IMR-90 (cell line): ENCODE results near the gene SLC6A9. TPM values are rescaled to one million over a fixed set of nuclear protein-coding genes. Genes with fewer than 3 reads are reported as not detected.

ENCODE experiments used
- ATAC-seq: fragments of 200-7000 bp; cut with Tn5 transposase; 2 replicates; pipeline ENCODE4 v1.9.1; 2020; ENCODE audit warnings: low read depth, mild to moderate bottlenecking, moderate library complexity
- BruUV-seq: library from RNA; stranded (reverse); fragments of 400-500 nt; replicated peaks from 2 replicates; lab custom pipeline; 2021; lab: Mats Ljungman, UMichigan
- CTCF ChIA-PET: fragments of 300-600 bp; formaldehyde crosslinking; extraction: SDS; loops from one replicate; lab custom pipeline; 2021; ENCODE audit warnings: antibody characterized with exemption; lab: Yijun Ruan, JAX
- POLR2A ChIA-PET: fragments of 300-600 bp; sonication (Branson Sonifier 250); formaldehyde crosslinking; loops from one replicate; lab custom pipeline; 2022; ENCODE audit warnings: antibody characterized with exemption; ENCODE audit not compliant: unreplicated experiment; lab: Charles Lee
- DNase-seq: peaks from one replicate; pipeline ENCODE4 v3.0.0; 2013
- H2AFZ ChIP-seq: replicated peaks from 2 replicates; pipeline ENCODE3; 2013; ENCODE audit warnings: low read length, mild to moderate bottlenecking; ENCODE audit not compliant: poor library complexity
- H2AK5ac ChIP-seq: 2 replicates; pipeline ENCODE4 v1.6.1; 2013; ENCODE audit warnings: low read depth, low read length, inconsistent platforms
- H2AK9ac ChIP-seq: replicated peaks from 2 replicates; pipeline ENCODE3; 2013; ENCODE audit warnings: mild to moderate bottlenecking, low read depth, low read length, moderate library complexity; ENCODE audit not compliant: poor library complexity
- H2BK120ac ChIP-seq: 2 replicates; pipeline ENCODE4 v1.6.1; 2013; ENCODE audit warnings: low read depth, low read length, inconsistent platforms
- H2BK15ac ChIP-seq: 3 replicates; pipeline ENCODE4 v1.6.1; 2013; ENCODE audit warnings: low read depth, low read length, inconsistent platforms
- H2BK20ac ChIP-seq: 2 replicates; pipeline ENCODE4 v1.6.1; 2013; ENCODE audit warnings: low read depth, mild to moderate bottlenecking, inconsistent platforms, low read length, moderate library complexity
- H2BK5ac ChIP-seq: 2 replicates; pipeline ENCODE4 v1.6.1; 2013; ENCODE audit warnings: mild to moderate bottlenecking, low read depth, low read length, inconsistent platforms; ENCODE audit not compliant: poor library complexity, severe bottlenecking
- H3K14ac ChIP-seq: replicated peaks from 2 replicates; pipeline ENCODE4 v1.6.1; 2013; ENCODE audit warnings: low read depth, low read length, inconsistent platforms
- H3K18ac ChIP-seq: 2 replicates; pipeline ENCODE4 v1.6.1; 2013; ENCODE audit warnings: low read depth, low read length, control low read depth
- H3K23ac ChIP-seq: 2 replicates; pipeline ENCODE4 v1.6.1; 2013; ENCODE audit warnings: low read depth, low read length, inconsistent platforms
- H3K27ac ChIP-seq: 2 replicates; pipeline ENCODE4 v1.5.1; 2013; ENCODE audit warnings: mild to moderate bottlenecking, control low read depth, low read length; ENCODE audit not compliant: insufficient read depth
- H3K27me3 ChIP-seq: 2 replicates; pipeline ENCODE4 v1.6.1; 2013; ENCODE audit warnings: low read length; ENCODE audit not compliant: control insufficient read depth, insufficient read depth
- H3K36me3 ChIP-seq: 2 replicates; pipeline ENCODE4 v1.6.1; 2013; ENCODE audit warnings: low read length, mixed read lengths; ENCODE audit not compliant: control insufficient read depth, insufficient read depth
- H3K4ac ChIP-seq: 2 replicates; pipeline ENCODE4 v1.6.1; 2013; ENCODE audit warnings: low read depth, low read length, inconsistent platforms
- H3K4me1 ChIP-seq: 2 replicates; pipeline ENCODE4 v1.6.1; 2013; ENCODE audit warnings: low read length, mixed read lengths; ENCODE audit not compliant: control insufficient read depth, insufficient read depth
- H3K4me2 ChIP-seq: 2 replicates; pipeline ENCODE4 v1.6.1; 2013; ENCODE audit warnings: low read depth, mild to moderate bottlenecking, control low read depth, low read length, moderate library complexity
- H3K4me3 ChIP-seq: 2 replicates; pipeline ENCODE4 v1.5.1; 2013; ENCODE audit warnings: low read depth, mild to moderate bottlenecking, control low read depth, low read length, moderate library complexity; ENCODE audit not compliant: insufficient read depth
- H3K56ac ChIP-seq: 2 replicates; pipeline ENCODE4 v1.6.1; 2013; ENCODE audit warnings: low read length, inconsistent platforms; ENCODE audit not compliant: insufficient read depth; ENCODE audit errors: extremely low read depth
- H3K79me1 ChIP-seq, 2 experiments: 2 replicates each; pipeline ENCODE4 v1.6.1; 2013; ENCODE audit warnings: low read length in 2 of 2, inconsistent platforms in 1 of 2, low read depth in 1 of 2
- H3K9ac ChIP-seq: 2 replicates; pipeline ENCODE4 v1.6.1; 2013; ENCODE audit warnings: low read depth, low read length, control low read depth
- H3K9me1 ChIP-seq: 2 replicates; pipeline ENCODE4 v1.6.1; 2013; ENCODE audit warnings: low read length, inconsistent platforms; ENCODE audit not compliant: insufficient read depth
- H3K9me3 ChIP-seq: 2 replicates; pipeline ENCODE4 v1.6.1; 2013; ENCODE audit warnings: low read length; ENCODE audit not compliant: control insufficient read depth, insufficient read depth
- H4K20me1 ChIP-seq: 2 replicates; pipeline ENCODE4 v1.6.1; 2013; ENCODE audit warnings: low read length, inconsistent platforms; ENCODE audit not compliant: insufficient read depth
- H4K5ac ChIP-seq: 2 replicates; pipeline ENCODE4 v1.6.1; 2013; ENCODE audit warnings: mild to moderate bottlenecking, low read depth, low read length, control low read depth
- H4K8ac ChIP-seq, 2 experiments: 2 replicates each; pipeline ENCODE4 v1.6.1; 2013; ENCODE audit warnings: low read depth in 2 of 2, low read length in 2 of 2, control low read depth in 1 of 2, inconsistent platforms in 1 of 2
- H4K91ac ChIP-seq: 2 replicates; pipeline ENCODE4 v1.6.1; 2013; ENCODE audit warnings: low read depth, low read length, inconsistent platforms; ENCODE audit not compliant: insufficient read depth
- BHLHE40 ChIP-seq: fragments of 150-350 bp; IDR thresholded peaks from 2 replicates; pipeline ENCODE4 v1.6.1; 2016; ENCODE audit warnings: mild to moderate bottlenecking, low read depth, low read length
- CEBPB ChIP-seq: IDR thresholded peaks from 2 replicates; pipeline ENCODE4 v1.6.1; 2012; ENCODE audit warnings: low read depth, low read length, improper control_type of control experiment
- FOS ChIP-seq: fragments of 150-350 bp; IDR thresholded peaks from 2 replicates; pipeline ENCODE4 v1.6.1; 2016; ENCODE audit warnings: low read depth, low read length
- WGBS, 2 experiments: methylation state at CpG; one replicate each; pipeline versions ENCODE4 v1.1.5 to v1.1.7; 2013; ENCODE audit warnings: missing lambda C conversion rate in 2 of 2; ENCODE audit not compliant: insufficient read length in 1 of 2; ENCODE audit errors: extremely low coverage in 2 of 2; 5-methylcytosine and 5-hydroxymethylcytosine counted together
- dilution Hi-C: fragments of 300-500 bp; cut with HindIII; formaldehyde crosslinking; loops from one replicate; pipeline ENCODE4 v1.14.3; 2018; ENCODE audit warnings: low sequenced_read_pairs; ENCODE audit not compliant: unreplicated experiment
- in situ Hi-C: fragments of 300-500 bp; cut with MboI; formaldehyde crosslinking; loops from 3 replicates; pipeline ENCODE4 v1.14.3; 2019; ENCODE audit warnings: low sequenced_read_pairs, inconsistent platforms, mixed read lengths
- intact Hi-C: fragments of 100-400 bp; cut with micrococcal nuclease; formaldehyde crosslinking; loops from 2 replicates; pipeline ENCODE4 v1.10.0; 2022
- polyA plus RNA-seq, 3 experiments: library from polyadenylated mRNA; depleted of rRNA; stranded (reverse); fragments of >200 nt; gene quantifications; 2 replicates each; pipeline ENCODE4 v1.2.3, GENCODE V29; 2012; ENCODE audit warnings: low replicate concordance in 1 of 3
- total RNA-seq: library from RNA; depleted of rRNA; stranded (reverse); fragments of >200 nt; gene quantifications from 2 replicates; pipeline ENCODE4 v1.2.3, GENCODE V29; 2012

Gene SLC6A9
- total and polyA plus RNA-seq, 2 of the 4 experiments (the other 2 are of a cell fraction), result 2.0 to 6.6 TPM

DNA sequence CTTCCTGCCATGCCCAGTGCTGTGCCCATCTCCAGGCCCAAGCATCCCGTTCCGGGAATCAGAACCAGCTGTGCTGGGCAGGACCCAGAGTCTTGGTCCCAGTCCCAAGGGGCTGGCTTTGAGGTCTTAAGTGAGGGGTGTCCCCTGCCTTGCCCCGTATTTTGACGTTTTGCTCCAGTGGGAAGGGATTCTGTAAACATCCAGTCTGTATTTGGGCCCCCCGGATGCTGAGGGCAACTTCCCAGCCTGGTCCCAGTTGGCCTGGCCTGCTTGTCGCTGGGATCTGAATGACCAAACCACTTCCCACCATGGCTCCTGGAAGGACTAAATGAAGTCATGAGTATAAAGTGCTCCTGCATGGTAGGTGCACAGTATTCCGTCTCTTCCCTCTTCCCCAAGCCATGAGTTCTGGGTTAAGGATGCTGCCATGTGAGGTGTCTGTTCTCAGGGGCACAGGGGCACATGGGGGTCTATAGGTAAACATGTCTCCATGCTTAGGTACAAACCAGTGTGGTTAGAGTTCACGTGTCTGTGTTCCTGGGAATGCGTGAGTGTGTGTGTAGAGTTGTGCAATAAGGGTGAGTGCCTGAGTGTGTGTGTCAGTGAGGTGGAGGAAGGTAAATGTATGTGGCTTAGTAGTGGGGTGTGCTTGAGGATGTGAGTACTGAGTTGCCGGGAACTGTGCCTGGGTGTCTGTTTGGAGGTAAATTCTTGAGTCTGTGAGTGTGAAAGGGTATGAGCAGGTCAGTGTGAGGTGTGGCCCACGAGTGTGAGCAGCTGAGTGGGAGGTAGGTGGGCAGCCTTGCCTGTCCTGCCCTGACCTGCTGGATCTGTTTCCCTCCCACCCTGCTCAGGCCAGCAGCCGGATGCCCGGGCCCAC lies 50.8 kb downstream of the SLC6A9 start:
- 0 out of 2 replicates have a peak, but pooled peaks have one; percentile 10 for TF ChIP-seq BHLHE40
- TF ChIP-seq CEBPB, result peak; percentile 97
- no peak for TF ChIP-seq FOS

More for the DNA sequence above, 50.8 kb downstream of the SLC6A9 start:
- WGBS, 2 experiments, result 60% methylated on average over 1 of the region's 13 CpGs; no CpG with 5 or more reads in 1 of the 2 experiments
- Histone ChIP-seq H4K8ac (peak overlapping the region; percentile 65 to 79), H4K20me1 (peaks cover 55% of the 10 kb centered on the region), H3K4me3 (peak overlapping the region; percentile 72), H2AK9ac (peak overlapping the region; percentile 100), H3K27me3 (no peaks in the 10 kb centered on the region), H3K27ac (peak overlapping the region; percentile 86), H3K79me1 (peaks cover 47 to 83% of the 10 kb centered on the region in 2 experiments; a peak in 3 of 4 replicates), H4K91ac (peak overlapping the region; percentile 90), H3K18ac (no peak overlapping the region), H2AK5ac (peak overlapping the region; percentile 76), H3K4me2 (peak overlapping the region; percentile 96), H3K4me1 (peaks cover 21% of the 10 kb centered on the region), H2BK5ac (peak overlapping the region; percentile 69), H3K9ac (peak overlapping the region; percentile 75), H2BK20ac (no peak overlapping the region), H3K23ac (peak overlapping the region; percentile 81), H2AFZ (peak overlapping the region; percentile 91), H3K9me3 (no peaks in the 10 kb centered on the region), H3K56ac (0 out of 2 replicates have a peak overlapping the region, but pooled peaks have one; percentile 39), H3K14ac (peak overlapping the region; percentile 88), H2BK120ac (peak overlapping the region; percentile 20; the same call in 1 of the 2 replicates), H2BK15ac (peak overlapping the region; percentile 69; the same call in 1 of the 3 replicates), H3K36me3 (peaks cover 47% of the 10 kb centered on the region), H4K5ac (no peak overlapping the region), H3K4ac (peak overlapping the region; percentile 95), H3K9me1 (peaks cover 41% of the 10 kb centered on the region)
- dilution Hi-C loops (no loop called here), intact Hi-C loops (no loop called here), in situ Hi-C loops (no loop called here)
- DNase-seq (peak; percentile 56), ATAC-seq (peak; percentile 2)
- BruUV-seq, result no TSS peak
- ChIA-PET CTCF (no interaction called here), POLR2A (no interaction called here)
